Esophagus squamous epithelium (tissue), 4 donors: ENCODE results near the gene CHST12.

ENCODE experiments used
- CTCF ChIP-seq, 6 experiments: fragments of 450-650 bp in 4 of 6; fragments of 200-600 bp in 2 of 6; sonication (generic) in 2 of 6; IDR thresholded peaks; one replicate each; pipeline ENCODE4 v1.5.1; 2016 to 2019; ENCODE audit warnings: antibody characterized with exemption in 6 of 6, mild to moderate bottlenecking in 4 of 6, moderate library complexity in 4 of 6
- POLR2A ChIP-seq, 4 donors: fragments of 450-650 bp; IDR thresholded peaks; one replicate each; pipeline ENCODE4 v1.6.1; 2017; ENCODE audit warnings: antibody characterized with exemption in 4 of 4, mild to moderate bottlenecking in 4 of 4, moderate library complexity in 3 of 4

GRCh38 chr7:2438775-2439174 lies 35.4 kb downstream of the CHST12 start:
- TF ChIP-seq CTCF (IDR thresholded peaks at IDR 0.05) (no peak), POLR2A (IDR thresholded peaks at IDR 0.05) (no peak)
